ENCODE data around the gene PGF.

The PGF gene

DNA sequence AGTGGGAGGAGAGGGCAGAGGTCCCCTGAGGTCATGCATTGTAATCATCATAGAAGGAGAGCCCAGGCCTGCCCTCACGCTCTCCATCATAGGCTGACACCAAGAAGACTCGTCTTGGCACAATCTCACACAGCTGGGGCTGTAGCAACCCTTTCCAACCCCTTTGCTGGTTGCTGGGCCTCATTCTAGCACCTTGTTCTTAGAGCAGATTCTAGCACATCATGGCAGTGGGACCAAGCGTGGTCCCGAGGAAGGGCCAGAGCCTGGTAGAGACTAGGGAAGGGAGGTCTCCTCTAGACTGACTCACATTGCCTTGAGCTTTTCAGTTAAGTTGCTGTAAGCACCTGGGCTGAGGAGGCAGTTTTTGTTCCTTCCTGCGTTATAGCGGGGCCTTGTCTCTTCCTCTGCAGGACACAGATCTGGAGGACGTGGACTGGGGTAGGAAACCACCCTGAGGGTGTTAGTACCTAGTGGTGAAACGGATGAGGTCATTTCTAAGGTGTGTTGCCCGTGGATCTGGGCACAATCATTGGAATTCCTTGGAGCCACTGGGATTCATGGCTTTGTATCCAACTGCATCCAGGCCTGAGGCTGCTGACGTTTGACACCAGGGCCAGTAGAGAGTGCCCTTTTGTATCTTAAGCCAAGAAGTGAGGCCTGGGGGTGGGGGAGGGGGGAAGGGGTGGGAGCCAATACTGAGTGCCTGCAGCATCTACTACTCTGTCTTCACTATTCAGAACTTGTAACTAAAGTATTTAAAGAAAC lies 52.3 kb downstream of the PGF start:
- no peak for DNase-seq (ENCODE audit: low spot score)
- TF ChIP-seq, protein P1, sequence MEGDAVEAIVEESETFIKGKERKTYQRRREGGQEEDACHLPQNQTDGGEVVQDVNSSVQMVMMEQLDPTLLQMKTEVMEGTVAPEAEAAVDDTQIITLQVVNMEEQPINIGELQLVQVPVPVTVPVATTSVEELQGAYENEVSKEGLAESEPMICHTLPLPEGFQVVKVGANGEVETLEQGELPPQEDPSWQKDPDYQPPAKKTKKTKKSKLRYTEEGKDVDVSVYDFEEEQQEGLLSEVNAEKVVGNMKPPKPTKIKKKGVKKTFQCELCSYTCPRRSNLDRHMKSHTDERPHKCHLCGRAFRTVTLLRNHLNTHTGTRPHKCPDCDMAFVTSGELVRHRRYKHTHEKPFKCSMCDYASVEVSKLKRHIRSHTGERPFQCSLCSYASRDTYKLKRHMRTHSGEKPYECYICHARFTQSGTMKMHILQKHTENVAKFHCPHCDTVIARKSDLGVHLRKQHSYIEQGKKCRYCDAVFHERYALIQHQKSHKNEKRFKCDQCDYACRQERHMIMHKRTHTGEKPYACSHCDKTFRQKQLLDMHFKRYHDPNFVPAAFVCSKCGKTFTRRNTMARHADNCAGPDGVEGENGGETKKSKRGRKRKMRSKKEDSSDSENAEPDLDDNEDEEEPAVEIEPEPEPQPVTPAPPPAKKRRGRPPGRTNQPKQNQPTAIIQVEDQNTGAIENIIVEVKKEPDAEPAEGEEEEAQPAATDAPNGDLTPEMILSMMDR (IDR thresholded peaks at IDR 0.05; ENCODE audit: extremely low read depth, missing control alignments): no peak

DNA sequence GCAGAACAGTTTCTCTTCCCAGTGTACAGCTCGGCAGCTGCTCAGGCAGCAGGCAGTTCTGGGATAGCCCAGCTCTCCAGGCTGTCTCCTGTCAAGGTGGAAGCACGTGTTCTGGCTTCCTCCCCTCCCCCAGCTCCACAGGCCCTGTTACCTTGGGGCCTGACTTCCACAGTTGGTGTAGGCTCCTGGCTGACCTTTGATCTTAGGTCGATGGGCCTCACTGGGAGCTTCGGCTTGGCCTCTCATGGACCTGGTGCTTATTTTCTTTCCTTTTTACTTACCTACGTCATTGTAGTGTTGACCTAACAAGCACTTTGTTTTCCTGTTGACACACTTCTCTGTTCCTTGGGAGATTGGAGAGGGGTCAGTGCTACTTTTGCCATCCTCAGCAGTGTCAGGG lies 56.7 kb downstream of the PGF start:
- TF ChIP-seq, protein P1 (IDR thresholded peaks at IDR 0.05; ENCODE audit: extremely low read depth, missing control alignments): no peak
- DNase-seq (ENCODE audit: low spot score): no peak

DNA sequence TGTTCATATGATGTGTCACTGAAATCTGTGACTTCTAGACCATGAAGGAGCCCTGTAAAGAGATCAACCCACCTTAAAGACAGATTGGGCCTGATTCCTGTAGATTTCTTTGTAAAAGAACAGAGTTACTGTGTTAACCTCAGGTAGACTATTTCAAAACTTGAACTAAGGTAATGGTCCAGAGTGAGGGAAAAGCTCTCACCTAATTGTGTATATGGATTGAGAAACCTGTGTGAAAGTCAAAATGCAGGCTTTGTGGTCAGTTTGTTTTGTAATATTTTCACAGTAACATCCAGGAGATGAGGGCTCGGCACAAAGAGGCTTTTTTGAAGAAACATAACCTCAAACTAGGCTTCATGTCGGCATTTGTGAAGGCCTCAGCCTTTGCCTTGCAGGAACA lies 57.3 kb downstream of the PGF start:
- DNase-seq (ENCODE audit: low spot score): no peak
- TF ChIP-seq, protein P1 (IDR thresholded peaks at IDR 0.05; ENCODE audit: extremely low read depth, missing control alignments): no peak

DNA sequence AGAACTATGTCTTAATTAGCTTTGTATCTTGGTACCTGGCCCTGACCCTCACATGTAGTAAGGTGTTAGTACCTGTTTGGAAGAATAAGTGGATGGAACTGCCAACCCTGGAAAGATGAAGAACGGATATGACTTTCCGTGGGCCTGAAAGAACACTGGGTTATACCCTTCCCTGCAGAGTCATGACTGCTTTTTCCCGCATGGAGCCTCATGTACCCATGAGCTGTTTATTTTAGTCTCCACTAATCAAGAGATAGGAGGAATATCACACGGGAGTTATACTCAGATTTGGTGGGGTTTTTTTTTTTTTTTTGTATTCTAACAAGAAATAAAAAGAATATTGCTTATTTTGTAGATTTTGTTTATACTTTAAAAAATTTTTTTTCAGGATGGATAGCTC lies 57.8 kb downstream of the PGF start:
- TF ChIP-seq, protein P1 (IDR thresholded peaks at IDR 0.05; ENCODE audit: extremely low read depth, missing control alignments): no peak
- DNase-seq (ENCODE audit: low spot score): no peak

DNA sequence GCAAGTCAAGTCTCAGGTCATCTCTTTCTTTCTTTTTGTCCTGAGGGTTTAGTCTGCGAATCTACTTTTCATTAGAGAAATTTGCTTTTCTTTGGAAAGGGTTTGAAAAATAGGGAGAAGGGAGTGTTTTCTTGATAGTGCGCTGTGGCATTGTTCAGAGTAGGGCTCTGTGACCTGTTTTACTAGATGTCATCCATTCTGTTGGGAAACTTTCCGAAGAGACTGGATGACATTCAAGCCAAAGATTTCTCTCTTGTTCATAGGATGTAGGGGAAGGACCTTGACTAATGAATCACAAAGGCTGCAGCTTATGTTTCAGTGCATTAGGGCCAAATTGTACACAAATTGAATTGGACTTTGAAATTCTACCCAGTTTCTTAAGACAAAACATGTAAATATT lies 59.0 kb downstream of the PGF start:
- TF ChIP-seq, protein P1 (IDR thresholded peaks at IDR 0.05; ENCODE audit: extremely low read depth, missing control alignments): no peak
- no peak for DNase-seq (ENCODE audit: low spot score)

DNA sequence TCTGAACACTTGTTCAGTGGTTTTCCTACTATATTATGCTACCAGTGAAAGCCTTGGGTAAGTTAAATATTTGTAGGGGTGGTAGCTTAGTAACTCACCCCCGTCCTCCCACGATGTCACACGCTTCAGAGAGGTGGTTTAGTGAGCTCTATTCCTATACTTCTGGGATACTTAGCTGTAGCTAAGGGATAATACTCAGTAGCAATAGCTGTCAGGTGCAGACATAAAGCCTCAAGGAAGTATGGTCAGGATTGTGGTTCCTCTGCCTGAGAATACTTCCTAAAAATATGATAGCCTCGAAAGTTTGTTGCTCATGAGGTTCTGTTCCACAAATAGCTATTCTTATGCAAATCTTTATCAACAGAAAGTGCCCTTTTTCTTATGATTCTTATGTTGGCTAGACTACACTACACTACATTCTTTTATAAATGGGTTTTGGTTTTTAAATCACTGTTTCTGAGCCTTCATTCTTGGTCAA lies 61.7 kb downstream of the PGF start:
- no peak for DNase-seq (ENCODE audit: low spot score)
- TF ChIP-seq, protein P1 (IDR thresholded peaks at IDR 0.05; ENCODE audit: extremely low read depth, missing control alignments): no peak

DNA sequence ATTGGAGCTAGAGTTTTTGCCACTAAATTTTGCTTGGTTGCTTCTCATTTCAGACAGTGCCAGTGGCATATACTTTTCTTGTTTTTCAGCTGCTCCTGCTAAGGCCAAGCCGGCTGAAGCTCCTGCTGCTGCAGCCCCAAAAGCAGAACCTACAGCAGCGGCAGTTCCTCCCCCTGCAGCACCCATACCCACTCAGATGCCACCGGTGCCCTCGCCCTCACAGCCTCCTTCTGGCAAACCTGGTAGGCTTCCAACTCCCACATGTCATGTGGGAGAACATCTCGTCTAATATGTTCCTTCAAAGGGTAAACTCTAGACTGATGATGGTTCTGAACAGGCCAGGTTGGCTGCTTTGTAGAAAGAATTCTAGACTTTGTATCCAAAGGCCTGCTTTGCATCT lies 62.7 kb downstream of the PGF start:
- TF ChIP-seq, protein P1 (IDR thresholded peaks at IDR 0.05; ENCODE audit: extremely low read depth, missing control alignments): no peak
- DNase-seq (ENCODE audit: low spot score): no peak
